ENCODE results near the gene CCDC88A. TPM values are rescaled to one million over a fixed set of nuclear protein-coding genes. Genes with fewer than 3 reads are reported as not detected.
"Not testable (repeated sequence)": the region's sequence is repeated elsewhere in the genome, so short reads cannot be mapped to it uniquely, and the experiment has no call there.

Gene CCDC88A
- total RNA-seq, 5 donors from 2014 or later (not counting 1 experiment from before 2014, with no cell fraction given), result 13.2 to 15.7 (median 14.3) TPM

DNA sequence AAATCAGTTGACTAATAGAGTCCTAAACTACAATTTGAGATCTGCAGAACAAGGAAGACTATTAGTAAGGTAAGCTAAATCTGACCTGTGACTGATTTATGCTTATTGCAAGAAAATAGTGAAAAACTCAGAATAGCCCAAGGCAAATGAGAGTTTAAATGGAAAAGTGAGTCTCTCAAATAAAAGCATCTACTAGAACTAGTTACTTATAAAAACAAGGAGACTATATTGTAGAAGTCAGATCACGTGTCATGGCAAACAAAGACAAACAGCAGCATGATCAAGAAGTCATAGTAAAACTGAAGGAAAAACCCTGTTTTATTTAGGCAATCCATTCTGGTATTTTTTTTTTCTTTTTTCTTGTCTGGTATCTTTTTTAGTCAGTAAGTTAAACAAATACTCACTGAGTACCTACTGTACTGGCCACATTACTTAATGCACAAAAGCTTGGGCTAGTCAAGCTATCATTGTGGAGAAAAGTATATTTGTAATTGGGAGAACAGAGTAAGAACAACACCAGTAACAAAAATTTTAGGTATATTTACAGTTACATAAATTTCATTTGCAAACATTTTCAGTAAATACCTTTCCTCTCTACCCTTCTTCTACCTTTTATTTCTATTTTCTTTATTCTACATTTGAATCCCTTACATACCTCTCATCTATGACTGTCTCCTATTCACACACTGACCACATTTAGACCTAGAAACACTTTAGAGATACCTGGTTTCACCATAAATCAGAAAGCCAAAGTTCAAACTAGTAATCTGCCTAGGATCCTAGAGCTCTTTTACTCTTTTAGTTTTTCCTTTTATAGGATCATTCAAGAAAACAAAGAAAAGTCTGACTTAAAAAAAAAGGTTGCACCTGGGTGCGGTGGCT, 23.7 kb downstream of the CCDC88A start:
- no peaks in the 10 kb centered on the region for H3K27me3 ChIP-seq (replicated peaks in 1 of 2; ENCODE audit: control insufficient read depth in 2 of 2, extremely low read depth in 1 of 2, insufficient read depth in 2 of 2, low read length in 1 of 2)
- H3K36me3 ChIP-seq (ENCODE audit: control insufficient read depth in 2 of 2, extremely low read depth in 1 of 2, insufficient read depth in 1 of 2, low read length in 1 of 2), result no peaks in the 10 kb centered on the region
- DNase-seq (no peak), ATAC-seq (replicated peaks in 1 of 4) (no peak)
- H3K4me1 ChIP-seq (ENCODE audit: control insufficient read depth in 1 of 2, extremely low read depth in 1 of 2, insufficient read depth in 2 of 2, low read length in 2 of 2), result no peaks in the 10 kb centered on the region
- no peaks in the 10 kb centered on the region for H3K27me3 Mint-ChIP-seq
- H3K27ac ChIP-seq (ENCODE audit: low read length), result no peak overlapping the region
- ChIA-PET POLR2A (no interaction called here), CTCF (no interaction called here)
- no peaks in the 10 kb centered on the region for H3K9me3 ChIP-seq
- H3K4me3 Mint-ChIP-seq, result no peak overlapping the region
- H3K9me3 Mint-ChIP-seq, result peaks cover 6 to 9% (median 9%) of the 10 kb centered on the region in 3 donors
- no peak overlapping the region for H3K4me3 ChIP-seq (ENCODE audit: control insufficient read depth in 1 of 2, extremely low read depth in 1 of 2, low read length in 1 of 2)
- WGBS (ENCODE audit: insufficient coverage), result no CpG with 5 or more reads among the region's 2 CpGs
- H3K4me1 Mint-ChIP-seq, result no peaks in the 10 kb centered on the region
- peaks cover 8% of the 10 kb centered on the region for H3K36me3 Mint-ChIP-seq
- no peak overlapping the region for H3K27ac Mint-ChIP-seq

DNA sequence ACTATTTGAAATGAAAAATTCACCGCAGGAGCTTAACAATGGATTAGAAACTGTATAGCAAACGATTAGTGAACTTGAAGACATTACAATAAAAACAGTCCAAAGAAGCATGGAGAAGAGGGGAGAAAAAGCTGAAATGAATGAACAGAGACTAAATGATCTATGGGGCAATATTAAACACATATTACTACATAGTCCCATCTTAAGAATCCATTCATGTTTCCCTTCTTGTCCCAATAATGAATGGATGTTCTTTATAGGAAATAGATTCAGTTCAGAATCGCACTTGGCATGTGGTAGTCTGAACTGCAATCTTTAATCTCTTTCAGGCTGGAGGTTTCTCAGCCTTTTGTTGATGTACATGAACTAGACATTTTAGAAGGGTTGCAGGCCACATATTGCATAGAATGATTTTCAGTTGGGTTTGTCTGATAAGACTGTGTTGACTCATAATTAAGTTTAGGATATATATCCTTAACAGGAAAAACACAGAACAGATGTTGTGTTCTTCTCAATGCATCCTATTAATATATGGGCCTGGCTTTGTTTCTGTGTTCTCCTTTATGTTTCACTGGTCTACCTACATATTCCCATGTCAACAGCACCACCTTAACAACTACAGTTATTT, 27.9 kb downstream of the CCDC88A start:
- peaks cover 8 to 12% (median 9%) of the 10 kb centered on the region in 3 donors for H3K9me3 Mint-ChIP-seq
- no peak for ATAC-seq (replicated peaks in 1 of 4)
- WGBS (ENCODE audit: insufficient coverage), result no CpG with 5 or more reads among the region's 3 CpGs
- H3K4me1 Mint-ChIP-seq, result no peaks in the 10 kb centered on the region
- DNase-seq, result no peak
- ChIA-PET CTCF (no interaction called here), POLR2A (no interaction called here)
- no peaks in the 10 kb centered on the region for H3K9me3 ChIP-seq
- H3K4me3 ChIP-seq (ENCODE audit: control insufficient read depth in 1 of 2, extremely low read depth in 1 of 2, low read length in 1 of 2), result no peak overlapping the region
- H3K4me1 ChIP-seq (ENCODE audit: control insufficient read depth in 1 of 2, extremely low read depth in 1 of 2, insufficient read depth in 2 of 2, low read length in 2 of 2), result no peaks in the 10 kb centered on the region
- H3K27me3 ChIP-seq (replicated peaks in 1 of 2; ENCODE audit: control insufficient read depth in 2 of 2, extremely low read depth in 1 of 2, insufficient read depth in 2 of 2, low read length in 1 of 2), result no peaks in the 10 kb centered on the region
- no peak overlapping the region for H3K4me3 Mint-ChIP-seq
- no peak overlapping the region for H3K27ac Mint-ChIP-seq
- H3K27me3 Mint-ChIP-seq, result no peaks in the 10 kb centered on the region
- no peaks in the 10 kb centered on the region for H3K36me3 ChIP-seq (ENCODE audit: control insufficient read depth in 2 of 2, extremely low read depth in 1 of 2, insufficient read depth in 1 of 2, low read length in 1 of 2)
- H3K27ac ChIP-seq (ENCODE audit: low read length), result no peak overlapping the region
- peaks cover 14% of the 10 kb centered on the region for H3K36me3 Mint-ChIP-seq

DNA sequence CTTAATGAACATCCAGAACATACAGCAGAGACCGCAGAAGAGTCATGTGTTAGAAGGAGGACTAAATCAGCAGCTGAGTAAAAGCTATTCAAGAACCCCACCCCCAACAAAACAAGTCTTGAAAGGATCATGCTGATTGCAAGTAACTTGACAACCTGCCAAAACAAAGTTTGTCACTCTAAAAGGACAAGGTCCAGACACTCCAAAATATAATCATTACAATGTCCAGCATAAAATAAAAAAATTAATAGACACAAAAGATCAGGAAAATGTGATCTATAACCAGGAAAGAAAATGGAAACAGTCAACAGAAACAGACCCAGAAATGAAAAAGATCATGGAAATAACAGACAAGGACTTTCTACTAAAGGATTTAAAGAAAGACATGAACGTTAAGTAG, 28.5 kb downstream of the CCDC88A start:
- H3K4me3 Mint-ChIP-seq, result no peak overlapping the region
- peaks cover 8 to 12% (median 9%) of the 10 kb centered on the region in 3 donors for H3K9me3 Mint-ChIP-seq
- CTCF ChIA-PET, result no interaction called here
- ATAC-seq (replicated peaks in 1 of 4) (no peak), DNase-seq (no peak)
- Histone ChIP-seq H3K9me3 (no peaks in the 10 kb centered on the region), H3K27ac (ENCODE audit: low read length) (no peak overlapping the region), H3K4me3 (ENCODE audit: control insufficient read depth in 1 of 2, extremely low read depth in 1 of 2, low read length in 1 of 2) (no peak overlapping the region), H3K27me3 (replicated peaks in 1 of 2; ENCODE audit: control insufficient read depth in 2 of 2, extremely low read depth in 1 of 2, insufficient read depth in 2 of 2, low read length in 1 of 2) (no peaks in the 10 kb centered on the region), H3K36me3 (ENCODE audit: control insufficient read depth in 2 of 2, extremely low read depth in 1 of 2, insufficient read depth in 1 of 2, low read length in 1 of 2) (no peaks in the 10 kb centered on the region), H3K4me1 (ENCODE audit: control insufficient read depth in 1 of 2, extremely low read depth in 1 of 2, insufficient read depth in 2 of 2, low read length in 2 of 2) (no peaks in the 10 kb centered on the region)
- no peak overlapping the region for H3K27ac Mint-ChIP-seq
- POLR2A ChIA-PET, result no interaction called here
- no CpG with 5 or more reads among the region's 2 CpGs for WGBS (ENCODE audit: insufficient coverage)
- H3K36me3 Mint-ChIP-seq, result peaks cover 14% of the 10 kb centered on the region
- H3K4me1 Mint-ChIP-seq, result no peaks in the 10 kb centered on the region
- no peaks in the 10 kb centered on the region for H3K27me3 Mint-ChIP-seq

DNA sequence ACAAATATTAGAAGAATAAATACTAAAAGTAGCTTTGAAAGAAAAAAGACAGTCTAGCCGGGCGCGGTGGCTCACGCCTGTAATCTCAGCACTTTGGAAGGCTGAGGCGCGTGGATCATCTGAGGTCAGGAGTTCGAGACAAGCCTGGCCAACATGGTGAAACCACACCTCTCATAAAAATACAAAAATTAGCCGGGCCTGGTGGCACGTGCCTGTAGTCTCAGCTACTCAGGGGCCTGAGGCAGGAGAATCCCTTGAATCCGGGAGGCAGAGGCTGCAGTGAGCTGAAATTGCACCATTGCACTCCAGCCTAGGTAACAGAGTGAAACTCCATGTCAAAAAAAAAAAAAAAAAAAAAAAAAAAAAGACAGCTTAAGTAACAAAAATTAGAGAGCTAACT, 34.1 kb downstream of the CCDC88A start:
- H3K9me3 Mint-ChIP-seq; ATAC-seq (replicated peaks in 1 of 4); H3K36me3 Mint-ChIP-seq: not testable (repeated sequence)

DNA sequence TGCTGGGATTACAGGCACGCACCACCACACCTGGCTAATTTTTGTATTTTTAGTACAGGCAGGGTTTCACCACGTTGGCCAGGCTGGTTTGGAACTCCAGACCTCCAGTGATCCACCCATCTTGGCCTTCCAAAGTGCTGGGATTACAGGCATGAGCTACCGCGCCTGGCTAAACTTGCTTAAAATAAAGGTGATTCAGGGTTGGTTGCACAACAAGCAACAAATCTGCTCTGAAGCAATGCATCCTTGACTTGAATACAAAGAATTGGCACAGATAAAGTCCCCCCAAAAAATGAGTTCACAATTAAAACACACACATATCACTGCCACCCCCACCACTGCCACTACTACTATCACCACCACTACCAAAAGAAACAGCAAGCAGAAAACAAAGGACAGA, 34.9 kb downstream of the CCDC88A start:
- ChIA-PET POLR2A (no interaction called here), CTCF (no interaction called here)
- H3K4me3 ChIP-seq (ENCODE audit: control insufficient read depth in 1 of 2, extremely low read depth in 1 of 2, low read length in 1 of 2), result no peak overlapping the region
- H3K4me1 ChIP-seq (ENCODE audit: control insufficient read depth in 1 of 2, extremely low read depth in 1 of 2, insufficient read depth in 2 of 2, low read length in 2 of 2), result no peaks in the 10 kb centered on the region
- ATAC-seq (replicated peaks in 1 of 4), result no peak
- H3K27ac ChIP-seq (ENCODE audit: low read length), result no peak overlapping the region
- H3K9me3 ChIP-seq, result no peaks in the 10 kb centered on the region
- Mint-ChIP-seq H3K4me3 (no peak overlapping the region), H3K27me3 (no peaks in the 10 kb centered on the region), H3K27ac (no peak overlapping the region), H3K4me1 (no peaks in the 10 kb centered on the region), H3K9me3 (no peaks in the 10 kb centered on the region), H3K36me3 (peaks cover 7% of the 10 kb centered on the region)
- 80% methylated on average over 3 of the region's 4 CpGs for WGBS (ENCODE audit: insufficient coverage)
- no peaks in the 10 kb centered on the region for H3K27me3 ChIP-seq (replicated peaks in 1 of 2; ENCODE audit: control insufficient read depth in 2 of 2, extremely low read depth in 1 of 2, insufficient read depth in 2 of 2, low read length in 1 of 2)
- no peaks in the 10 kb centered on the region for H3K36me3 ChIP-seq (ENCODE audit: control insufficient read depth in 2 of 2, extremely low read depth in 1 of 2, insufficient read depth in 1 of 2, low read length in 1 of 2)
- no peak for DNase-seq

More for the DNA sequence above, 34.1 kb downstream of the CCDC88A start:
- H3K4me1 Mint-ChIP-seq; H3K4me3 ChIP-seq (ENCODE audit: control insufficient read depth in 1 of 2, extremely low read depth in 1 of 2, low read length in 1 of 2); H3K27ac ChIP-seq (ENCODE audit: low read length); H3K27ac Mint-ChIP-seq; H3K36me3 ChIP-seq (ENCODE audit: control insufficient read depth in 2 of 2, extremely low read depth in 1 of 2, insufficient read depth in 1 of 2, low read length in 1 of 2); DNase-seq; H3K4me3 Mint-ChIP-seq; H3K9me3 ChIP-seq; H3K27me3 Mint-ChIP-seq; POLR2A ChIA-PET; H3K27me3 ChIP-seq (replicated peaks in 1 of 2; ENCODE audit: control insufficient read depth in 2 of 2, extremely low read depth in 1 of 2, insufficient read depth in 2 of 2, low read length in 1 of 2); H3K4me1 ChIP-seq (ENCODE audit: control insufficient read depth in 1 of 2, extremely low read depth in 1 of 2, insufficient read depth in 2 of 2, low read length in 2 of 2): not testable (repeated sequence)
- CTCF ChIA-PET, result interaction anchor here in 1 of 2 donors (0.6 kb wide), 1 partner anchor 160 kb away, joined by 3 read pairs; no protein-coding TSS in a partner anchor
- WGBS (ENCODE audit: insufficient coverage), result 90% methylated on average over 5 of the region's 10 CpGs

DNA sequence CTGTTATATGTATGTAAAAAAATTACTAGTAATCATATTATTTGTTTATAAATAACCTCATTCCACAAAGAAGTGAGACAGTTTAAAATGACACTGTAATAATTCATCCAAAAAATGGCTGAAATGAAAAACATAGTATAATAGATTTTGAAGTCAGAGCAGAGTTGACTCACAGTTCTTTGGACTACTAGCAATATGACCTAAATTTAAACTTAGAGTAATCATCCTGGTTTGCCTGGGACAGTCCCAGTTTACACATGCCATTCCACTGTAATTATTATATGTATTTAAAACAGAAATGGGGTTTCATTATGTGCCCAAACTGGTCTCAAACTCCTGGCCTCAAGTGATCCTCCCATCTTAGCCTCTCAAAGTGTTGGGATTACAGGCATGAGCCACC, 48.3 kb downstream of the CCDC88A start:
- DNase-seq (no peak), ATAC-seq (replicated peaks in 1 of 4) (no peak)
- Histone ChIP-seq H3K9me3 (no peaks in the 10 kb centered on the region), H3K36me3 (ENCODE audit: control insufficient read depth in 2 of 2, extremely low read depth in 1 of 2, insufficient read depth in 1 of 2, low read length in 1 of 2) (no peaks in the 10 kb centered on the region), H3K4me3 (ENCODE audit: control insufficient read depth in 1 of 2, extremely low read depth in 1 of 2, low read length in 1 of 2) (no peak overlapping the region), H3K27ac (ENCODE audit: low read length) (no peak overlapping the region), H3K27me3 (replicated peaks in 1 of 2; ENCODE audit: control insufficient read depth in 2 of 2, extremely low read depth in 1 of 2, insufficient read depth in 2 of 2, low read length in 1 of 2) (no peaks in the 10 kb centered on the region), H3K4me1 (ENCODE audit: control insufficient read depth in 1 of 2, extremely low read depth in 1 of 2, insufficient read depth in 2 of 2, low read length in 2 of 2) (no peaks in the 10 kb centered on the region)
- Mint-ChIP-seq H3K36me3 (peaks cover 8% of the 10 kb centered on the region), H3K4me3 (no peak overlapping the region), H3K27ac (no peak overlapping the region), H3K9me3 (no peaks in the 10 kb centered on the region), H3K27me3 (no peaks in the 10 kb centered on the region), H3K4me1 (no peaks in the 10 kb centered on the region)
- ChIA-PET POLR2A (no interaction called here), CTCF (no interaction called here)
